Measurements from ENCODE around the gene ZBTB37. TPM values are rescaled to one million over a fixed set of nuclear protein-coding genes. Genes with fewer than 3 reads are reported as not detected.
A peak's percentile ranks its signal among the peaks of the same experiment; 100 is the strongest.
"Not testable (repeated sequence)": the region's sequence is repeated elsewhere in the genome, so short reads cannot be mapped to it uniquely, and the experiment has no call there.

Gene ZBTB37
- total RNA-seq, 1 experiment from 2014 or later, result 4.8 TPM

GRCh38 chr1:173865468-173866164 lies 2.6 kb upstream of the ZBTB37 start:
- no peak for DNase-seq (ENCODE audit: low read depth)

GRCh38 chr1:173866413-173867115 lies 1.6 kb upstream of the ZBTB37 start:
- no peak for DNase-seq (ENCODE audit: low read depth)

- no peak for DNase-seq (ENCODE audit: low read depth)
Observed at GRCh38 chr1:173867141-173867752, 933 bp upstream of the ZBTB37 start.

GRCh38 chr1:173867753-173868265 lies 371 bp upstream of the ZBTB37 start, which contains the start of gene GAS5:
Gene GAS5, minus strand, starts transcription at chr1:173867989.
- peak; percentile 100 for DNase-seq (ENCODE audit: low read depth)

- no peak for DNase-seq (ENCODE audit: low read depth)
Observed at GRCh38 chr1:173869021-173869359, 810 bp downstream of the ZBTB37 start.

- no peak for DNase-seq (ENCODE audit: low read depth)
Observed at GRCh38 chr1:173870252-173871075, 2.3 kb downstream of the ZBTB37 start.

GRCh38 chr1:173871091-173871490 lies 2.9 kb downstream of the ZBTB37 start:
- DNase-seq (ENCODE audit: low read depth), result no peak

- no peak for DNase-seq (ENCODE audit: low read depth)
Observed at GRCh38 chr1:173871500-173871899, 3.3 kb downstream of the ZBTB37 start.

- no peak for DNase-seq (ENCODE audit: low read depth)
Observed at GRCh38 chr1:173876732-173877131, 8.6 kb downstream of the ZBTB37 start.

GRCh38 chr1:173878251-173878650 lies 10.1 kb downstream of the ZBTB37 start:
- DNase-seq (ENCODE audit: low read depth), result no peak

- not testable (repeated sequence) for DNase-seq (ENCODE audit: low read depth)
Observed at GRCh38 chr1:173881117-173881516, 12.9 kb downstream of the ZBTB37 start.

- DNase-seq (ENCODE audit: low read depth), result no peak
Observed at GRCh38 chr1:173884701-173885100, 16.5 kb downstream of the ZBTB37 start.

GRCh38 chr1:173886746-173887611 lies 18.8 kb downstream of the ZBTB37 start:
- no peak for DNase-seq (ENCODE audit: low read depth)

- DNase-seq (ENCODE audit: low read depth), result no peak
Observed at GRCh38 chr1:173887627-173888026, 19.4 kb downstream of the ZBTB37 start.

GRCh38 chr1:173888749-173889148 lies 20.6 kb downstream of the ZBTB37 start:
- no peak for DNase-seq (ENCODE audit: low read depth)

GRCh38 chr1:173889885-173890284 lies 21.7 kb downstream of the ZBTB37 start:
- DNase-seq (ENCODE audit: low read depth), result no peak

GRCh38 chr1:173893611-173894010 lies 25.4 kb downstream of the ZBTB37 start:
- no peak for DNase-seq (ENCODE audit: low read depth)

GRCh38 chr1:173894189-173894588 lies 26.0 kb downstream of the ZBTB37 start:
- DNase-seq (ENCODE audit: low read depth), result no peak

GRCh38 chr1:173900427-173900826 lies 32.2 kb downstream of the ZBTB37 start:
- no peak for DNase-seq (ENCODE audit: low read depth)

GRCh38 chr1:173900992-173901391 lies 32.8 kb downstream of the ZBTB37 start:
- no peak for DNase-seq (ENCODE audit: low read depth)

Measured in M059J (cell line).